Osteoblast (primary cell): ENCODE measurements around the gene MX2. TPM values are rescaled to one million over a fixed set of nuclear protein-coding genes. Genes with fewer than 3 reads are reported as not detected.

Source experiments
- DNase-seq: peaks from one replicate; pipeline ENCODE4 v3.0.0; 2011; ENCODE audit warnings: low spot score, mixed read lengths; ENCODE audit not compliant: insufficient read length; ENCODE audit errors: missing footprints
- H2AFZ ChIP-seq: 2 replicates; pipeline ENCODE4 v1.6.0; 2011; ENCODE audit warnings: mild to moderate bottlenecking, low read length
- H3K27ac ChIP-seq: 2 replicates; pipeline ENCODE4 v1.5.1; 2011; ENCODE audit warnings: mild to moderate bottlenecking, low read depth, low read length, moderate library complexity
- H3K27me3 ChIP-seq: 2 replicates; pipeline ENCODE4 v1.6.0; 2012; ENCODE audit warnings: mild to moderate bottlenecking, control low read depth, inconsistent platforms, low read length, moderate library complexity; ENCODE audit not compliant: insufficient read depth
- H3K36me3 ChIP-seq: 2 replicates; pipeline ENCODE4 v1.5.1; 2011; ENCODE audit warnings: mild to moderate bottlenecking, low read length, control low read depth, moderate library complexity; ENCODE audit not compliant: insufficient read depth
- H3K4me1 ChIP-seq: 2 replicates; pipeline ENCODE4 v1.5.1; 2011; ENCODE audit warnings: mild to moderate bottlenecking, low read length, control low read depth, moderate library complexity; ENCODE audit not compliant: insufficient read depth
- H3K4me2 ChIP-seq: 2 replicates; pipeline ENCODE4 v1.6.0; 2011; ENCODE audit warnings: mild to moderate bottlenecking, low read length; ENCODE audit not compliant: insufficient read depth
- H3K4me3 ChIP-seq: fragments of 200-600 bp; sonication (generic); 3 replicates; pipeline ENCODE4 v1.5.1; 2012; ENCODE audit warnings: mild to moderate bottlenecking, low read length, inconsistent platforms; ENCODE audit not compliant: insufficient read depth
- H3K79me2 ChIP-seq: 2 replicates; pipeline ENCODE4 v1.6.0; 2012; ENCODE audit warnings: mild to moderate bottlenecking, low read length, control low read depth, inconsistent platforms; ENCODE audit not compliant: insufficient read depth
- H3K9me3 ChIP-seq: 2 replicates; pipeline ENCODE4 v1.5.1; 2011; ENCODE audit warnings: low read depth, low read length, control low read depth
- H4K20me1 ChIP-seq: 2 replicates; pipeline ENCODE4 v1.6.0; 2012; ENCODE audit warnings: mild to moderate bottlenecking, low read length, control low read depth; ENCODE audit not compliant: insufficient read depth
- CTCF ChIP-seq: IDR thresholded peaks from 2 replicates; pipeline ENCODE4 v1.5.1; 2011; ENCODE audit warnings: mild to moderate bottlenecking, low read depth, low read length, moderate library complexity; ENCODE audit errors: extremely low read depth
- total RNA-seq: library from RNA; depleted of rRNA; stranded (reverse); fragments of >200 nt; gene quantifications from 2 replicates; pipeline ENCODE4 v1.2.3, GENCODE V29; 2012

Gene MX2
- total RNA-seq, 1 donor = 14.5 TPM

GRCh38 chr21:41397471-41397891, 35.7 kb downstream of the MX2 start:
- Histone ChIP-seq H3K4me3 (no peak overlapping the region), H4K20me1 (no peaks in the 10 kb centered on the region), H3K27me3 (no peaks in the 10 kb centered on the region), H3K4me2 (no peak overlapping the region), H3K27ac (no peak overlapping the region), H3K4me1 (no peaks in the 10 kb centered on the region), H3K79me2 (no peaks in the 10 kb centered on the region), H3K36me3 (no peaks in the 10 kb centered on the region), H3K9me3 (no peaks in the 10 kb centered on the region), H2AFZ (no peak overlapping the region)
- no peak for TF ChIP-seq CTCF
- no peak for DNase-seq

- Histone ChIP-seq H3K4me3 (no peak overlapping the region), H3K9me3 (no peaks in the 10 kb centered on the region), H3K4me2 (no peak overlapping the region), H3K27me3 (no peaks in the 10 kb centered on the region), H2AFZ (no peak overlapping the region), H3K79me2 (no peaks in the 10 kb centered on the region), H3K27ac (no peak overlapping the region), H3K4me1 (no peaks in the 10 kb centered on the region), H4K20me1 (no peaks in the 10 kb centered on the region), H3K36me3 (no peaks in the 10 kb centered on the region)
- DNase-seq = no peak
- TF ChIP-seq CTCF = no peak
Observed at GRCh38 chr21:41398251-41398650, 36.4 kb downstream of the MX2 start.

- Histone ChIP-seq H3K4me3 (no peak overlapping the region), H3K79me2 (no peaks in the 10 kb centered on the region), H3K9me3 (no peaks in the 10 kb centered on the region), H3K27me3 (no peaks in the 10 kb centered on the region), H3K4me2 (no peak overlapping the region), H4K20me1 (no peaks in the 10 kb centered on the region), H3K36me3 (no peaks in the 10 kb centered on the region), H3K4me1 (no peaks in the 10 kb centered on the region), H3K27ac (no peak overlapping the region), H2AFZ (no peak overlapping the region)
- TF ChIP-seq CTCF = no peak
- DNase-seq = no peak
Observed at GRCh38 chr21:41398831-41399230, 37.0 kb downstream of the MX2 start.

- Histone ChIP-seq H3K4me2 (no peak overlapping the region), H3K4me3 (no peak overlapping the region), H3K27ac (no peak overlapping the region), H3K9me3 (no peaks in the 10 kb centered on the region), H3K79me2 (no peaks in the 10 kb centered on the region), H3K27me3 (no peaks in the 10 kb centered on the region), H4K20me1 (no peaks in the 10 kb centered on the region), H3K4me1 (no peaks in the 10 kb centered on the region), H3K36me3 (no peaks in the 10 kb centered on the region), H2AFZ (no peak overlapping the region)
- TF ChIP-seq CTCF = no peak
- no peak for DNase-seq
Observed at GRCh38 chr21:41399246-41399800, 37.5 kb downstream of the MX2 start.
